CD14-positive monocyte (primary cell): ENCODE data around the gene IKZF3. TPM values are rescaled to one million over a fixed set of nuclear protein-coding genes. Genes with fewer than 3 reads are reported as not detected.

Experiments used
- DNase-seq, 3 donors: peaks; one replicate each; pipeline ENCODE4 v3.0.0-alpha.2; 2011 to 2022
- H2AFZ ChIP-seq: 2 replicates; pipeline ENCODE4 v1.6.0; 2012; ENCODE audit warnings: mild to moderate bottlenecking, low read depth, low read length, inconsistent platforms; ENCODE audit not compliant: insufficient read depth, poor library complexity, severe bottlenecking
- H3K27ac ChIP-seq, 2 donors: 1 replicate in 1 of 2; 2 replicates in 1 of 2; pipeline ENCODE4 v1.5.1; 2012 to 2013; ENCODE audit warnings: low read length in 2 of 2, control low read depth in 1 of 2, inconsistent platforms in 1 of 2, low read depth in 1 of 2, mild to moderate bottlenecking in 1 of 2
- H3K27me3 ChIP-seq, 2 donors: one replicate each; pipeline versions ENCODE4 v1.6.0 to v1.6.1; 2011 to 2013; ENCODE audit warnings: low read length in 2 of 2; ENCODE audit not compliant: control insufficient read depth in 2 of 2, insufficient read depth in 2 of 2
- H3K36me3 ChIP-seq, 2 donors: replicated peaks in 1 of 2; 1 replicate in 1 of 2; 2 replicates in 1 of 2; pipeline versions ENCODE4 v1.5.1 to v1.6.1; 2012 to 2013; ENCODE audit warnings: low read length in 2 of 2, control low read depth in 1 of 2, inconsistent platforms in 1 of 2, mild to moderate bottlenecking in 1 of 2; ENCODE audit not compliant: insufficient read depth in 2 of 2, control insufficient read depth in 1 of 2
- H3K4me1 ChIP-seq, 2 donors: 1 replicate in 1 of 2; 2 replicates in 1 of 2; pipeline versions ENCODE4 v1.5.1 to v1.6.1; 2012 to 2013; ENCODE audit warnings: low read length in 2 of 2, control low read depth in 1 of 2, inconsistent platforms in 1 of 2, mild to moderate bottlenecking in 1 of 2, moderate library complexity in 1 of 2; ENCODE audit not compliant: insufficient read depth in 2 of 2, control insufficient read depth in 1 of 2
- H3K4me2 ChIP-seq: replicated peaks from 2 replicates; pipeline ENCODE3; 2012; ENCODE audit warnings: low read length, moderate library complexity, mild to moderate bottlenecking; ENCODE audit not compliant: poor library complexity, severe bottlenecking; ENCODE audit errors: extremely low read depth
- H3K4me3 ChIP-seq, 3 experiments: fragments of 200-600 bp in 1 of 3; sonication (generic) in 1 of 3; replicated peaks in 1 of 3; 1 replicate in 2 of 3; 2 replicates in 1 of 3; pipeline ENCODE4 v1.5.1; 2011 to 2013; ENCODE audit warnings: low read length in 3 of 3, mild to moderate bottlenecking in 3 of 3, control low read depth in 2 of 3, low read depth in 2 of 3, inconsistent platforms in 1 of 3, moderate library complexity in 1 of 3
- H3K79me2 ChIP-seq: 2 replicates; pipeline ENCODE4 v1.6.0; 2012; ENCODE audit warnings: mild to moderate bottlenecking, control low read depth, inconsistent platforms, low read length, moderate library complexity; ENCODE audit not compliant: insufficient read depth
- H3K9ac ChIP-seq: 2 replicates; pipeline ENCODE4 v1.6.0; 2017; ENCODE audit warnings: low read length, mild to moderate bottlenecking; ENCODE audit not compliant: insufficient read depth, poor library complexity, severe bottlenecking
- H3K9me3 ChIP-seq, 2 donors: replicated peaks in 1 of 2; 1 replicate in 1 of 2; 2 replicates in 1 of 2; pipeline versions ENCODE4 v1.5.1 to v1.6.1; 2012 to 2013; ENCODE audit warnings: low read length in 2 of 2, control low read depth in 1 of 2; ENCODE audit not compliant: control insufficient read depth in 1 of 2, insufficient read depth in 1 of 2
- H4K20me1 ChIP-seq: 2 replicates; pipeline ENCODE4 v1.6.0; 2012; ENCODE audit warnings: mild to moderate bottlenecking, low read length, control low read depth, moderate library complexity; ENCODE audit not compliant: insufficient read depth
- H3K27ac Mint-ChIP-seq, 7 donors: one replicate each; pipeline ENCODE4 v1.8.0; 2020; ENCODE audit warnings: mild to moderate bottlenecking in 7 of 7, mixed read lengths in 7 of 7, moderate library complexity in 6 of 7, inconsistent platforms in 2 of 7
- H3K27me3 Mint-ChIP-seq, 3 donors: one replicate each; pipeline ENCODE4 v1.8.0; 2021 to 2022; ENCODE audit warnings: low read depth in 3 of 3, mild to moderate bottlenecking in 3 of 3, mixed read lengths in 3 of 3, moderate library complexity in 3 of 3, inconsistent platforms in 1 of 3
- H3K36me3 Mint-ChIP-seq, 2 donors: one replicate each; pipeline ENCODE4 v1.8.0; 2020; ENCODE audit warnings: mixed read lengths in 2 of 2, inconsistent platforms in 1 of 2, mild to moderate bottlenecking in 1 of 2
- H3K4me1 Mint-ChIP-seq: one replicate; pipeline ENCODE4 v1.8.0; 2020; ENCODE audit warnings: mild to moderate bottlenecking, mixed read lengths
- H3K4me3 Mint-ChIP-seq, 2 donors: one replicate each; pipeline ENCODE4 v1.8.0; 2020; ENCODE audit warnings: mild to moderate bottlenecking in 2 of 2, mixed read lengths in 2 of 2, moderate library complexity in 1 of 2
- H3K9me3 Mint-ChIP-seq, 7 donors: one replicate each; pipeline ENCODE4 v1.8.0; 2020 to 2022; ENCODE audit warnings: mixed read lengths in 7 of 7, mild to moderate bottlenecking in 6 of 7, moderate library complexity in 6 of 7, inconsistent platforms in 2 of 7
- WGBS: methylation state at CpG from one replicate; pipeline ENCODE4 v1.1.5; 2013; ENCODE audit warnings: missing lambda C conversion rate; ENCODE audit not compliant: insufficient coverage; 5-methylcytosine and 5-hydroxymethylcytosine counted together
- intact Hi-C, 2 donors: fragments of 100-400 bp; cut with micrococcal nuclease; formaldehyde crosslinking; loops; one replicate each; pipeline versions ENCODE4 v1.15.0 to v1.15.1; 2023
- polyA plus RNA-seq, 3 donors: library from polyadenylated mRNA; depleted of rRNA in 1 of 3; unstranded in 2 of 3; stranded (reverse) in 1 of 3; fragments of 300-500 nt in 2 of 3; fragments of >200 nt in 1 of 3; fragmentation: Illumina TruSeq in 2 of 3; gene quantifications; 1 replicate in 2 of 3; 2 replicates in 1 of 3; pipeline ENCODE4 v1.2.3, GENCODE V29; 2012 to 2021
- TF ChIP-seq, protein P1 (sequence below): fragments of 200-600 bp; IDR thresholded peaks from one replicate; pipeline ENCODE4 v1.8.0; 2022; ENCODE audit warnings: antibody characterized with exemption, mild to moderate bottlenecking

IKZF3 gene
- polyA plus RNA-seq, 3 donors, result 0.05 to 0.15 (median 0.05) TPM

DNA sequence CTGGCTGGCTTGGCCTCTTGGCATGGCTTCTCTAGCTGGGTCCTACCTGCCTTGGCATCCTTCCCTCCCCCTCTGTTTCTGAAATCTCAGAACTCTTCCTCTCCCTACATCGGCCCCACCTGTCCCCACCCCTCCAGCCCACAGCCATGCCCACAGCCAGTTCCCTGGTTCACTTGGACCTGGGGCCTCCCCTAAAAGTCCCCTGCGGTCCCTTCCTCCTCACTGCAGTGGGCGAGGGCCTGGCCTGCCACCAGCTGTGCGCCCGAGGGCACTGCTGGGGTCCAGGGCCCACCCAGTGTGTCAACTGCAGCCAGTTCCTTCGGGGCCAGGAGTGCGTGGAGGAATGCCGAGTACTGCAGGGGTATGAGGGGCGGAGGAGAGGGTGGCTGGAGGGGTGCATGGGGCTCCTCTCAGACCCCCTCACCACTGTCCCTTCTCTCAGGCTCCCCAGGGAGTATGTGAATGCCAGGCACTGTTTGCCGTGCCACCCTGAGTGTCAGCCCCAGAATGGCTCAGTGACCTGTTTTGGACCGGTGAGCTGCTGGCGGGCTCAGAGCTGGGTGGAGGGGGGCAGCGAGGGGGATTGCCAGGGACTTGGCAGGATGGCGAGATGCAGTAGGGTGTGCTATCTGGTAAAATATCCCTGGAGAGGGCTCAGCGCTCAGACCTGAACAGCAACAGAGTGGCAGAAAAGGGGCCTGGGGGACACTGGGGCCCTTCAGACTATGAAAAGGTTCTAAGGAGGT lies 147.9 kb downstream of the IKZF3 start:
- no peak overlapping the region for H3K27ac Mint-ChIP-seq
- H3K4me2 ChIP-seq, result no peak overlapping the region
- H3K9ac ChIP-seq, result no peak overlapping the region
- no peak overlapping the region for H3K4me3 ChIP-seq
- H3K4me3 Mint-ChIP-seq, result no peak overlapping the region
- TF ChIP-seq, protein P1, sequence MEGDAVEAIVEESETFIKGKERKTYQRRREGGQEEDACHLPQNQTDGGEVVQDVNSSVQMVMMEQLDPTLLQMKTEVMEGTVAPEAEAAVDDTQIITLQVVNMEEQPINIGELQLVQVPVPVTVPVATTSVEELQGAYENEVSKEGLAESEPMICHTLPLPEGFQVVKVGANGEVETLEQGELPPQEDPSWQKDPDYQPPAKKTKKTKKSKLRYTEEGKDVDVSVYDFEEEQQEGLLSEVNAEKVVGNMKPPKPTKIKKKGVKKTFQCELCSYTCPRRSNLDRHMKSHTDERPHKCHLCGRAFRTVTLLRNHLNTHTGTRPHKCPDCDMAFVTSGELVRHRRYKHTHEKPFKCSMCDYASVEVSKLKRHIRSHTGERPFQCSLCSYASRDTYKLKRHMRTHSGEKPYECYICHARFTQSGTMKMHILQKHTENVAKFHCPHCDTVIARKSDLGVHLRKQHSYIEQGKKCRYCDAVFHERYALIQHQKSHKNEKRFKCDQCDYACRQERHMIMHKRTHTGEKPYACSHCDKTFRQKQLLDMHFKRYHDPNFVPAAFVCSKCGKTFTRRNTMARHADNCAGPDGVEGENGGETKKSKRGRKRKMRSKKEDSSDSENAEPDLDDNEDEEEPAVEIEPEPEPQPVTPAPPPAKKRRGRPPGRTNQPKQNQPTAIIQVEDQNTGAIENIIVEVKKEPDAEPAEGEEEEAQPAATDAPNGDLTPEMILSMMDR, result no peak
- no peaks in the 10 kb centered on the region for H3K27me3 ChIP-seq
- intact Hi-C loops, result no loop called here
- H3K36me3 ChIP-seq, result no peaks in the 10 kb centered on the region
- no peaks in the 10 kb centered on the region for H3K9me3 Mint-ChIP-seq
- no peaks in the 10 kb centered on the region for H3K9me3 ChIP-seq
- WGBS, result 97% methylated on average over 9 of the region's 15 CpGs
- no peak overlapping the region for H2AFZ ChIP-seq
- H3K4me1 Mint-ChIP-seq, result peaks cover 2% of the 10 kb centered on the region
- no peaks in the 10 kb centered on the region for H3K36me3 Mint-ChIP-seq
- H3K4me1 ChIP-seq, result peaks cover 0 to 4% of the 10 kb centered on the region in 2 donors
- H3K27ac ChIP-seq, result no peak overlapping the region
- no peaks in the 10 kb centered on the region for H3K79me2 ChIP-seq
- no peak for DNase-seq
- no peaks in the 10 kb centered on the region for H4K20me1 ChIP-seq
- peaks cover 0 to 5% (median 2%) of the 10 kb centered on the region in 3 donors for H3K27me3 Mint-ChIP-seq

DNA sequence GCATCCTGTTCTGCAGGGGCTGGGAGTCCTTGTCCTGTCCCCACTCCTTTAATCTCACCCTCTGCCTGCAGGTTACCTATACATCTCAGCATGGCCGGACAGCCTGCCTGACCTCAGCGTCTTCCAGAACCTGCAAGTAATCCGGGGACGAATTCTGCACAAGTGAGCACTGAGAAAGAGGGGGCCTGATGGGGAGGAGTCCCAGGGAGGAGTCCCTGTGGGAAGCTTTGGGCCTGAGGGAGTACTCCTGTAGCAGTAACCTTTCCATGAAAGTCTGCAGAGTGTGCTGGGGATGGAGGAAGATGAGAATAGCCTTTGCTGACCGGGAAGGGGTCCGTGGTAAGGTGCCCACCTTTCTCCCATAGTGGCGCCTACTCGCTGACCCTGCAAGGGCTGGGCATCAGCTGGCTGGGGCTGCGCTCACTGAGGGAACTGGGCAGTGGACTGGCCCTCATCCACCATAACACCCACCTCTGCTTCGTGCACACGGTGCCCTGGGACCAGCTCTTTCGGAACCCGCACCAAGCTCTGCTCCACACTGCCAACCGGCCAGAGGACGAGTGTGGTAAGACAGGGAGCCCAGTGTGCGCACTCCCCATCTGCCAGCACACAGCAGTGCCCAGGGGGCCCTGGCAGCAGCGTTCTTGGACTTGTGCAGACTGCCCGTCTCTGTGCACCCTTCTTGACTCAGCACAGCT lies 148.6 kb downstream of the IKZF3 start:
- Mint-ChIP-seq H3K4me1 (peaks cover 2% of the 10 kb centered on the region), H3K27ac (no peak overlapping the region), H3K9me3 (no peaks in the 10 kb centered on the region), H3K4me3 (no peak overlapping the region), H3K27me3 (peaks cover 0 to 5% (median 2%) of the 10 kb centered on the region in 3 donors), H3K36me3 (no peaks in the 10 kb centered on the region)
- H3K79me2 ChIP-seq, result no peaks in the 10 kb centered on the region
- H2AFZ ChIP-seq, result no peak overlapping the region
- H3K27me3 ChIP-seq, result no peaks in the 10 kb centered on the region
- no peaks in the 10 kb centered on the region for H3K9me3 ChIP-seq
- TF ChIP-seq, protein P1, result no peak
- no peaks in the 10 kb centered on the region for H3K36me3 ChIP-seq
- no peak overlapping the region for H3K4me2 ChIP-seq
- H3K27ac ChIP-seq, result no peak overlapping the region
- H4K20me1 ChIP-seq, result no peaks in the 10 kb centered on the region
- WGBS, result 91% methylated on average over 14 of the region's 18 CpGs
- intact Hi-C loops, result no loop called here
- H3K4me1 ChIP-seq, result peaks cover 0 to 4% of the 10 kb centered on the region in 2 donors
- no peak for DNase-seq
- H3K9ac ChIP-seq, result no peak overlapping the region
- no peak overlapping the region for H3K4me3 ChIP-seq
